KG1 (cell line): ENCODE data around the gene PSMB10.
"Not testable (repeated sequence)": the region's sequence is repeated elsewhere in the genome, so short reads cannot be mapped to it uniquely, and the experiment has no call there.

ENCODE experiments used
- DNase-seq: peaks from one replicate; lab custom pipeline; 2025; lab: John Stamatoyannopoulos, UW

The PSMB10 gene

DNA sequence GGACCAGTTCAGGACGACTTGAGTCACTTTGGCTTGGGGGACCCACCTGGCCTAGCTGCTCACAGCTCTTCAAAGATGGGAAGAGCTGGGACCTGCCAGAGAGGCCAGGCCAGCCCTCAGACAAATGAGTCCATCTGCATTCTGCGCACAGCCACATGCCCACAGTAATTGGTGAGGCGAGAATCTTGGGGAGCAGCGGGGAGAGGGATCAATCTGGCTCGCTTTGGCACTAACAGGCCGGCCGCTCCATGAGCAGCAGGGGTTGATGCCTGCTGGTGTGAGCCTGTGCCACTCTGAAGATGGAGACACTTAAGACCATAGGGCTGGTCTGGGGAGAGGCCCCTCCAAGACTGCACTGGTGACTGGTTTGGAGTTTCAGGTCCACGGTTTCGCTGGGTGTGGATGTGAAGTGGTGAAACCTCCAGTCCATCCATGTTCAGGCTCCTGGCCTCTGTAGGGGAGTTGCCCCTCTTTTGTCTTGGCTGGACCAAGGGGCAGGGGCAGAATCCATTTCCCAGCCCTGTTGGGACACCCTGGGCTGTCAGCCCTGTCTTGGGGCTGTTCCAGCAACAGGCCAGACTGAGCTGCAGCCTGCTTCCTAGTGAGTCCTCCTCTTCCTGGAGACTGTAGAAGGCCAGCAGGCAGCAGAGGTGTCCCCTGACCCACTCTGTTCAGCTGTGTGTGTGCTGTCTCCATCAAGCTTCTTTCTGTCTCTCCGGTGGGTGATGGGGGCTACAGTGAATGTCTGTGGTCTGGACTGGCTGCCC, 12.3 kb downstream of the PSMB10 start:
- no peak for DNase-seq

DNA sequence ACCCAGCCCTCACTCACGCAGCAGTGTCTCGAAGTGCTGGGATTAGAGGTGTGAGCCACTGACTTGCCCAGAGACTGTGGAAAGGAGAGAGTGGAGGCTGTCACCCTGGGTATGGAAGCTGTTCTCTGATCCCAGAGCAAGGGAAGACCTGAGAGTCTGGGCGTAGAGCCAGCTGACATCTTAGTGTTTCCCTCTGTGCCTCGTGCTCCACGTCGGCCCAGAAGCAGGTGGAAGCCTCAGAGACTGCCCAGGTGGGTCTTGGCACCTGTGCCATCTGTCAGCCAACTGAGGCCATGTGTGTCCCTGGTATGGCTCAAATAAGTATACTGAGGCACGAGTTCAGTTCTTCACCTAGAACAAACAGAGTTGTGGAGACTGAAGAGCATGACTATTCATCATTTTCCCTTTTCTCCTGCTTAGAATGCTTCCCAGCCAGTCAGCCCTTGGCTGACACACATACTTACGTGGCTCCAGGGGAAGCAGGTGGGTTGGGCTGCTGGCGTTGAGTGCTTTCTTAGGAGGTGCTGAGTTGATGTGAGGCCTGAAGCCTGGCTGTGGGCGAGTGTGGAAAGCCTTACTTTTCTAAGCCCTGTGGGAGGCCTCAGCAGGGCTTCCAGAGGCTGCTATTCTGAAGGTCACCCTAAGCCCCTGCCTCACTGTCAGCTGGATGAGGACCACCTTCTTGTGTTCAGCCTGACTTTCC, 13.1 kb downstream of the PSMB10 start:
- no peak for DNase-seq

DNA sequence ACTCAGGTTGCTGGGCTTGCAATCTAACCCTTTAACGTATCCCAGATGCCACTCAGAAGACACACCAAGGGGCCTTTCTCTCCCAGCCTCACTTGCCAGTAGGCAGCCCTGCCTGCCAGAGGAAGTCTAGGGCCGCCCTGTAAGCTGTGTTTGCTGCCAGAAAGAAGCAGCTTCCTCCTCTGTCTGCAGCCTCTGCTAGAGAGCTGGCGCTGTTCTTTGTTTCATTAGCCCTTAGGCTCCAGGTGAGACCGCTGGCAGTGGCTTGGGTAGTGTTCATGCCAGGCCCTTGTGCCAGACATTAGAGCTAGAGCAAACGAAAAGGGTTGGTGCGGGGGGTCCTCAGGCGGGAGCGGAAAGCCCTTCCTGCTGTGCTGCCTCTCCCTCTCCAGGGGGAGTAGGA, 13.9 kb downstream of the PSMB10 start:
- DNase-seq, result no peak

DNA sequence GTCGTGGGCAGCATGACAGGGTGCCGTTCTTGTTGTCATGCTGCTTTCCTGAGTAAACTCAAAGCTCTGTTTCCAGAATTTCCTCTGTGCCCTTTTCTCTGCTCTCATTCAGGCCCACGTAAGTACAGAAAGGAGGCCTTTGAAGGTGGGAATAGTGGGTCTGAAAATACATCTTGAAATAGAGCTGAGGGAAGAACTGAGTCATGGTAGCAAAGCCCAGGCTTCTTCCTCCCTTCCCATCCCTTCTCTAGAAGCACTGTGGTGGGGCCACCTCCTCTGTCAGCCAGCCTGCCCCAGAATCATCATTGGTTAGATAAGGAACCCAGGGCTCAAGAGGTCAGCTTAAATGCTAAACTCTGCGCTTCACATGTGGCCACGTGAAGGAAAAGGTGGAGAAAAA, 14.4 kb downstream of the PSMB10 start:
- DNase-seq, result no peak

DNA sequence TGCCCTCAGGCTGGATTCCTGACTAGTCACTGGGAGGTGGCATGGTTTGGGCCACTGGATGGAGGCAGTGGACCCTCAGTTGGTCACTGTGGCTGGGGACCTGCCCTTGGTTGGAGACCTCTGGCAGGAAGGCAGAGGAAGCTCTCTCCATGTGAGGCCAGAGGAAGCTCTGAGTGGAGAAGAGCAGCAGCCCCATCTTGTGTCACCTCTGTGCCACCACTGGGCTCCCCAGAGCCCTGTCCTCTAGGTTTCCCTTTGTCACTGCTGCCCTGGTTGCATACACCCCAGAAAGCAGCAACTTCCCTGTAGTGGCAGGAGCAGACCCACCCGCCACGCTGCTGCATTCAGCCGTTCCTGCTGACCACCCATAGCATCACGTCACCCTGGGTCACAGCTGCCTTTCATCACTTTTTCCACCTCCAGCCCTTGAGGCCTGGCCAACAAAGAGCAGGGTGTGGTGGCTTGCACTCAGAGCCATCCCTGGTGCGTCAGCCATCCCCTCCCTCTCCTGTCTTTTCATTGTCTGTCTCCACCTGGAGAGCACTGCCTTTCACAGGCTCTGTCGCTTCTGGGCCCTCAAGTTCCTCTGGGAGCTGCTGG, 16.9 kb downstream of the PSMB10 start:
- no peak for DNase-seq

DNA sequence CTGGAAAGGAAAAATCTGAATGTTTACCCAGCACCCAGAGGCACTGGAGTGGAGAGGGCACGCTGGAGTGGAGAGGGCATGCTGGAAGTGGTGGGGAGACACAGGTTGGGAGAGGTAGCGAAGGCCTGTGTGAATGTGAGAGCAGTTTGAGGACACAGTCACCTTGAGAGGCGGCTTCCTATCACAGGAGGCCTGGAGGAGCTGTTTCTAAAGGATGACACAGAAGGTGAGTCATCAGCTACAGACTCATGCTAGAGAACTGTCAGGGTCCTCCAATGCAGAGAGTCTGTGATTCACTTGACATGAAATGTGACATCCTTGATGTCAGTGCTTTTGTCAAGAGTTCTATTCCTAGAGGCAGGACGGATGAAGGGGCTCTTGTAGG, 18.8 kb downstream of the PSMB10 start:
- DNase-seq, result no peak

DNA sequence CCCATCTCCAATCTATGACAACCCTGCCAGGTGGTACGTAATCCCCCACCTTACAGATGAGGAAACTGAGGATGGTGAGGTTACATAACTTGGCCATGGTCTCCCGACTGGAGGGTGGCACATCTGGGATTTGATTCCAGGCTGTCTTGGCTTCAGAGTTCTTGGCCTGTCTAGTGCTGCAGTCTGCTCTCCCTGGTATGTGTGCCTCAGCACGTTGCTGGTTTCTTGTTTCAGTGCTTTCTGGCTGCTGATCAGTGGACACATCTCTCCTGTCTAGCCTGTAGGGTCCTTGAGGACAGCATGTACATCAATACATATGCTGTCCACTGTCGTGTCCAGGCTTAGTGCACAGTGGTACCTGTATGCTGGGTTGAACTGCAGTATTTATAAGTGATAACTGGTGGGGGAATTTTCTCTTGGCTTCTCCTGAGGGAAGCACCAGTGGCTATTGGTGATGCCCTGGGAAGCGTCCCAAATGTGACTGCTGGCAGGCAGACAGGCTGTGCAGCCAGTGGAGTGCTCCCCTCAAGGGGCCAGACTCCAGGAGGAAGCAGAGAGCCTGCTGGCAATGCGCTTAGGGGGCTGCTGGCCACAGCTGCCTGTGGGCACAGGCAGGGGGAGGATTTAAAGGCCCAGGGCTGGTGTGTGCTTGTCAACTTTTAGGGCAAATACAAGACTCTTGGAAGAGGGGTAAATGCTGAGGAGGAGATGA, 19.4 kb downstream of the PSMB10 start:
- no peak for DNase-seq

DNA sequence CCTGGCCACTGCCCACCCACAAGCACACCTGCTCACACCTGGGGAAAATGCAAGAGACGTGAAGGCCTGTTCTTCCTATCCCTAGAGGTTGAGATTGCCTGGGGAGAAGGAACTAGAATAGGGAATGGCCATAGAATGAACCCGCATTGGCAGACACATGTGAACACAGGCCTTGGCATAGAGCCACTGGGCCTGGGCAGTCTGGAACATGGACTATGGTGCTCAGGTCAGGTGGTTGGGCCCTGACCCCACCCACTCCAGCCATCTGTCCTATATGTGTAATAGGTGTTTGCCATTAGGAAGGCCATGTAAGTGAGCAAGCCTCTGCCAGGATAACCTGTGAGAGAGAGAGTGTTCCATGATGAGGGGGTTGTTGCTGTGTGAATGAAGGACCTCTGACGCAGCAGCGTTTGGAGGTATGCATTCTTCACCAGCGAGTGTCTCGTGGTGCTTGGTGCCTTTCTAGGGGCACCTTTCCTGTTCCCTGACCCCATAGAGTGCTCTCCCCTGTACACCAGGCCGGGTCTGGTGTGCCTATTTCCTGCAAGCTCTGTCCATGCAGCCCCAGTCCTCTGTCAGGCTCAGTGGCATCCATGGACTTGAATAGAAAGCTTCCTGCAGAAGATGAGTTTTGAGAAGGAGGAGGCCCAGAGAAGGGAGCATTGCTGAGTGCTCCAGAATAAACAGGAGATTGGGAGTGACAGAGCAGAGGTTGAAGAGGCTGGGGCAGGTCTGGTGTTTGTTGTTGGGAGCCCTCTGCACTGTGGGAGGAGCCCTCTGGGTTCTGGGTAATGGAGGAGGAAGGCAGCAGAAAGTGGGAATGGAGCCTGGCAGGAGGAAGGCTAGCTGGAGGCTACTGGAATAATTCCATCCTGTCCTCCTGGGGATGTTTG, 20.6 kb downstream of the PSMB10 start:
- no peak for DNase-seq

DNA sequence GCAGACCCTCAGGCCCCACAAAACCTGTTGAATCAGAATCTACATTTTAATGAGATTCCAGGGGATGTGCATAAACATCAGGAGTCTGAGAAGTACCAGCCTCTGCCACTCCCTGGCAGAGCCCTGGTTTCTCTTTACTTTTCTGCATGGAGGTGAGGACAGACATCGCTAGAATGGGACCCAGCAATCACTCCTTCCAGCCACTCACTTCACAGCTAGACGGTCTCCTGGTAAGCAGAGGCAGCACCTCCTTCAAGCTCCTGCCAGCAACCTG, 21.2 kb downstream of the PSMB10 start:
- not testable (repeated sequence) for DNase-seq

DNA sequence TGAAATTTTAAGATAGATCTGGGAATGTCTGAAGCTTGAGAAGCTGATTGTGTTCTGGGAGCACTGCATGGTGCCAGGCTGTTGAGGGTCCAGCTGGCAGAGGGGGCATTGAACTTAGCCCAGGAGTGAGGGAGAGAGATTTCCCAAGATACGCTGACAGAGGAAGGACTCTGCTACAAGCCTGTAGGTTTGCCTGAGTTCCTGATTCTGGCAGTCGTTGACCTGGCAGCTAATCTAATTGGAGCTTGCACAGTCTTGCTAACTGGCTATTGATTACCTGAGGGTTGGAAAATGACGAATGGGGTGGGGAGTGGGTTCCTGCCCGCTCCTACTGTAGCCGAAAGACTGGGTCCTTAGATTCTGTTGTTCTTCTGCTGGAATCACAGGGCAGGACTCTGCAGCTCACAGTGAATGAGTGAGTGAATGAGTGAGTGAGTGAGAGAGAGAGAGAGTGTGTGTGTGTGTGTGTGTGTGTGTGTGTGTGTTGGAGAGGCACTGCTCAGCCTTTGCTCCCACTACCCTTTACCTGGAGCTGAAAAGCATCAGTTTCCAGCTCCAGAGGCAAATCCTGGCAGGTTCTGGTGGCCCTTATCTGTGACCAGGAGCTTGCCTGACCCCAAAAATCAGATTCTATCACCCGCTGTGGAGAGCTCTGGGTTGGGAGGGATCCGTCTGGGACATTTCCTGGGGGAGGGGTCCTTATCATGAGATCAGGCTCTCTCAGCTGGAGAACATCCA, 21.7 kb downstream of the PSMB10 start:
- no peak for DNase-seq

DNA sequence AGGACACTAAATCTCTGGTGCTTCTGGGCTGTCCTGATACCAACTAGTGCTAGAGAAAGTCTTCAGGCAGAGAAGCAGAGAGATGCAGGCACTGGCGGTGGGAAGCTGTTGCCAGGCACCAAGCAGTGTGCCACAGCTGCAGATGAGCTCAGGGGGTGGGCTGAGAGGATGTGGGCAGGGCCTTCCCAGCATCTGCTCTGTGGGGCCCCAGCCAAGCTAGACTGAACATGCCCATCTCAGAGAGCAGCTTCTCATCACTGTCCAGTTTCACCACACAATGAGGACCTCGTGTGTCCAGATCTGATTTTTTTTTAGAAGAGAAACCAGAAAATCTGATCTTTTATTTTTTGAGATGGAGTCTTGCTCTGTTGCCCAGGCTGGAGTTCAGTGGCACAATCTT, 26.5 kb downstream of the PSMB10 start:
- DNase-seq, result no peak

DNA sequence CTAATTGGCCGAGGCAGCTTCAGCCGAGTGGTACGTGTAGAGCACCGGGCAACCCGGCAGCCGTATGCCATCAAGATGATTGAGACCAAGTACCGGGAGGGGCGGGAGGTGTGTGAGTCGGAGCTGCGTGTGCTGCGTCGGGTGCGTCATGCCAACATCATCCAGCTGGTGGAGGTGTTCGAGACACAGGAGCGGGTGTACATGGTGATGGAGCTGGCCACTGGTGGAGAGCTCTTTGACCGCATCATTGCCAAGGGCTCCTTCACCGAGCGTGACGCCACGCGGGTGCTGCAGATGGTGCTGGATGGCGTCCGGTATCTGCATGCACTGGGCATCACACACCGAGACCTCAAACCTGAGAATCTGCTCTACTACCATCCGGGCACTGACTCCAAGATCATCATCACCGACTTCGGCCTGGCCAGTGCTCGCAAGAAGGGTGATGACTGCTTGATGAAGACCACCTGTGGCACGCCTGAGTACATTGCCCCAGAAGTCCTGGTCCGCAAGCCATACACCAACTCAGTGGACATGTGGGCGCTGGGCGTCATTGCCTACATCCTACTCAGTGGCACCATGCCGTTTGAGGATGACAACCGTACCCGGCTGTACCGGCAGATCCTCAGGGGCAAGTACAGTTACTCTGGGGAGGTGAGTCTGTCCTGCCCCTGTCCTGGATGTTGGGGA, 27.5 kb downstream of the PSMB10 start:
- DNase-seq, result no peak

DNA sequence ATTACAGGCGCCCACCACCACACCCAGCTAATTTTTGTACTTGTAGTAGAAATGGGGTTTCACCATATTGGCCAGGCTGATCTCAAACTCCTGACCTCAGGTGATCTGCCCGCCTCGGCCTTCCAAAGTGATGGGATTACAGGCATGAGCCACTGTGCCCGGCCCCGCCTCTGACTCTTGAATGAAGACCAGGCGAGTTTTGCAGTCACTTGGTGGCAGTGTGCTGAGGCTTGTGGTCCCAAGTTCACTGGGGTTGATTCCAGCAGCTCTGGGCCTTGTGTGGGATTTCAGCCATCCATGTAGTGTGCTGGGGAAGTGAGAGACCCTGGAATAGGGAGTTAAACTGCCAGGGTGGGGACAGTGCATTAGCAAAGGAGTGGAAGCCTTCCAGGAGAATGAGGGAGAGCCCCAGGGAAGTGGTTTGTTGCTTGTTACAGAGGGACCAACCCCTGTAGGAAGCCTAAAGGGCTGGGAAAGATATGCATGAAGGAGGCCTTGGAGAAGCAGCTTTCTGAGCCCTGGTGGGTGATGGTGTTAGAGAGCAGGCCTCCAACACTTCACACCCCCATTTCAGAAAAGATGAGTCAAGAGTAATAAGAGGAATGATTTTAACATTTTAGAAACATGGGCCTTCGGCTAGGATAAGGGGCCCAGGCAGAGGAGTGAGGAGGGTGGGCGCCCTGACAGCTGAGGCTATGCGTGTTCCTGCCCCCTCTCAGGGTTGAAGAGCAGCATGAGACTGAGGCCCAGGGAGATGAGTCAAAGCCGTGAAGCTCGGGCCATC, 29.1 kb downstream of the PSMB10 start:
- no peak for DNase-seq

DNA sequence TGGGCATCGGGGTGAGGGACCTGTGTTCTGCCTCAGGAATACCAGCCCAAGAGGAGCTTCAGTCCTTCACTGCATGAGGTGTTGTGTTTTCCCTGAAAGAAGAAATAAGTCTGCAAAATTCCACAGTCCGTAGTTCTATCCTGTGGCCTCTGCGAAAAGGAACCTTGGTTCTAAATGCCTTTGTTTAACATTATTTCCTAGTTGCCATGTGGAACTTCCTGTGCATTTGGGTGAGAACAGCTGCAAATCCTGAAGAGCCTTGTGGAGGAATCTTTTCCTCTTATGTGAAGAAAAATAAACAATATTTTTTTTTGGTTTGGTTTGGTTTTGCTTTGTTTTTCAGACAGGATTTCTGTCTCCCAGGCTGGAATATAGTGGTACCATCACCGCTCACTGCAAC, 33.8 kb downstream of the PSMB10 start:
- DNase-seq, result no peak

DNA sequence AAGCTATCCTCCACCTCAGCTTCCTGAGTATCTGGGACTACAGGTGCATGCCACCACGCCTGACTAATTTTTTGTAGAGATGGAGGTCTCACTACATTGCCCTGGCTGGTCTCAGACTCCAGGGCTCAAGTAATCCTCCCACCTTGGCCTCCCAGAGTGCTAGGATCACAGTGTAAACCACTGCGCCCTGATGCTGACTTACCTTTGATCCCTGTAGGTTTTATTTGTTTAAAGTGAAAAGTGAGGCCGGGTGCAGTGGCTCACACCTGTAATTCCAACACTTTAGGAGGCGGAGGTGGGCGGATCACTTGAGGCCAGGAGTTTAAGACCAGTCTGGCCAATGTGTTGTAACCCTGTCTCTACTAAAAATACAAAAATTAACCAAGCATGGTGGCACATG, 34.9 kb downstream of the PSMB10 start:
- DNase-seq, result no peak

DNA sequence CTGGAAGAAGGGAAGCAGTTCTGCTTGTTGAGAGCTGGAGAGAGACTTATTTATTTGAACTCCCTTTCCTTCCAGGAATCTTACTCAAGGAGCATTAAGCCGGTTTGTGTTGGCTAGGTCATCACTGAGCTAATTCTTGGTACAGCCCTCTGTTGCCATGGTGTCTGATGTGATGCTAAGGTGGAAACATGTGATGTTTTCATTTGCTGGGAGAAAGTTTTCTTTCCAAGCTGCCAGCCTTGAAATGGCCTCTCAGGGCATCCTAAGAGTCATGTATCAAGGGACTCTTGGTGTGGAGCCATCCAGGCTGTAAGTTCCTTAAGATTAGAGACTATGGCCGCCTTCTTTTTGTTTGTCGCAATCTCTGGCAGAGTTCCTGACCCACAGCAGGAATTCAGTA, 39.4 kb downstream of the PSMB10 start:
- no peak for DNase-seq

DNA sequence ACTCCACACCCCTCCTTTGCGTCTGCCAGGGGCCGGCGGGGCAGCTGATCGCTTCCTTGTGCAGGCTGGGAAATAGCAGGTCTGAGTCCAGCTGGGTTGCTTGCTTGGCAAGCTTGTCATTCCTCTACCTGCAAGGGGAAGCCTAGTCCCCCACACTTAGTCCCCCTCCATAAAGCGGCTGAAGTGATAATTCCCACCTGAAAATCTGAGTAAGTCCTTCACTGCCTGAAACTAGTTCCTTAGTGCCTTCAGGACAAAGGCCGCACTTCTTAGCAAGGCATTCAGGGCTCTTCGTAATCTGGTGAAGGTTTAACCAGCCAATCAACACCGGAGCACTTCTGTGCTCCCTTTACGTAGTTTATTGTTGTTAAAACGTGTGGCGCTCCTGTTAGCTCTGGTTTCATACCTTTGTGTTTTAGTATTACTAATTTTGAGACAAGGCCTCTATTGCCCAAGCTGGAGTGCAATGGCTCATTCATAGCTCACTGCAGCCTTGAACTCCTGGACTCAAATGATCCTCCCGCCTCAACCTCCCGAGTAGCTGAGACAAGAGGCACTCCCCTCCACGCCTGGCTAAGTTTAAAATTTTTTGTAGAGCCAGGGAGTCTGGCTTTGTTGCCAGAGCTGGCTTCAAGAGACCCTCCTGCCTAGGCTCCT, 42.8 kb downstream of the PSMB10 start:
- no peak for DNase-seq

DNA sequence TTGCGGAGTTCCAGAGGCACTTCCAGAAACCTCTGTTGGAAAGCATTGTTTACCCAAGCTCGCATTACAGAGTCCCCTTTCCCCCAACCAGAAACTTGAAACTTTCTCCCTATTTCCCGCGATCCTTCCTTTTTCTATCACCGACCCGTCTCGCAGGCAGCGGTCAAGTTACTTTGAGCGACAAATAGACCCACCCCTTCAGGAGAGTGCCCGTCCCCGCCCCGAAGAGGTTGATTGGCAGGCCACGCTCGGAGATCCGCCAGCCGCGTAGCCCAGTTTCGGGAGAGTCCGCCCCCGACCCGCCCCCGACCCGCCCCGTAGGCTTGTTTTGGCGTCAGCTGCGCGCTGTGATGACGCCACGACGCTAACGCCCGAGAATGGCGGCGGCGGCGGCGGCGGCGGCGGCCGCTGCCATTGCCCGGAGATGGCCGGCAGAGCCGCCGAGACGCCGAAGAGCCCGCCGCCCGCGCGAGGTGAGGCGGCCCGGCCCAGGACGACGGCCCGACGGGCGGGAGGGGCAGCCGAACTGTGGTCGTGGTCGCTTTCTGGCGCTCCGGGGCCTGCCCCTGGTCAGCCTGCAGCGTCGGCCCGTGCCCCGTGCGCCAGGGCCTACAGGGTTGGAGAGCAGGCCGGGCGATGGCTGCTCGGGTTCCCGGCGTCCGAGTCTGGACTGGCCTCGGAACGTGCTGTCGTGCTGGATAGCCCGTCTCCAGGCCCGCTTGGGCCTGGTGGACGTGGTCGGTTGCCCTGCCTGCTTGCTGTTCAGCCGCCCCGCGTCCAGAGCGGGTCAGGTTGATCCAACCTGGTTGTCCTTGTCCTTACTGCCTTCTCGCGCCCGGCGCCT, 43.5 kb downstream of the PSMB10 start, which contains the start of gene PSKH1:
TSS of gene PSKH1 (plus strand) at position 356 of the 844 bp plus-strand sequence. CDS start 15,496 bp downstream, outside the sequence.
- peak; percentile 90 for DNase-seq
